ENCODE data around the gene PLEKHJ1.

PLEKHJ1 gene

DNA sequence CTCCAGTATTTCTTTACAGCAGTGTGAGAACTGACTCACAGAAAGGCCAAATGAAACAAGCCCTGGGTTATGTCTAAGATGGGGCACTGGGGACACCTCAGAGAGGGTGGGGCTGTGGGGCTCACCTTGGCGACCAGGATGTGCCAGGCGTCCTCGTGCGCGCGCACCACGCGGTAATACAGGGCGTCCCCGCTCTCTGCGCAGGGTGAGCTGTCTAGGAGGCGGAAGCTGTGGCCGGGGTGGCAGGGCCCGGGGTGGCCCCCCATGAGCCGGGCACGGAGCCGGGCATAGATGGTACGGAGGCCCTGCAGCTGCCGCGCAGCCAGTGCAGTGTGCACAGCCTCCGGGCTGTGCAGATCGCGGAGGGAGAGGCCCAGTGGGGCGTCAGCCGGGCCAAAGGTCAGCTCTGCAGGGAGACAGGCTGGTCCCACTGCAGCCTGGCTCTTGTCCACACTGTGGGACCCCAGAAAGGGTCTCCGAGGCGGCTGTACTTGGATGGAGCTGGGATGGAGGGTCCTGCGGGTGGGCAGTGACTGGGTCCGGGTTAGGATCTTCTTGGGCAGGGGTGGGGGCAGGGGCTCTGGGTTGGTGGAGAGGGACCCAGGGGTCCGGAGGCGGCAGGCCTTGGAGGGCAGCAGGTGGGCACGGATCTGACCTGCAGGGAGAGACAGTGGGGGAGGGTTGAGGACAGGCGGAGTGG is 42.5 kb upstream of the PLEKHJ1 start:
- H3K4me3 ChIP-seq (ENCODE audit: low read depth, low read length) = no peak overlapping the region
- TF ChIP-seq, protein P1, sequence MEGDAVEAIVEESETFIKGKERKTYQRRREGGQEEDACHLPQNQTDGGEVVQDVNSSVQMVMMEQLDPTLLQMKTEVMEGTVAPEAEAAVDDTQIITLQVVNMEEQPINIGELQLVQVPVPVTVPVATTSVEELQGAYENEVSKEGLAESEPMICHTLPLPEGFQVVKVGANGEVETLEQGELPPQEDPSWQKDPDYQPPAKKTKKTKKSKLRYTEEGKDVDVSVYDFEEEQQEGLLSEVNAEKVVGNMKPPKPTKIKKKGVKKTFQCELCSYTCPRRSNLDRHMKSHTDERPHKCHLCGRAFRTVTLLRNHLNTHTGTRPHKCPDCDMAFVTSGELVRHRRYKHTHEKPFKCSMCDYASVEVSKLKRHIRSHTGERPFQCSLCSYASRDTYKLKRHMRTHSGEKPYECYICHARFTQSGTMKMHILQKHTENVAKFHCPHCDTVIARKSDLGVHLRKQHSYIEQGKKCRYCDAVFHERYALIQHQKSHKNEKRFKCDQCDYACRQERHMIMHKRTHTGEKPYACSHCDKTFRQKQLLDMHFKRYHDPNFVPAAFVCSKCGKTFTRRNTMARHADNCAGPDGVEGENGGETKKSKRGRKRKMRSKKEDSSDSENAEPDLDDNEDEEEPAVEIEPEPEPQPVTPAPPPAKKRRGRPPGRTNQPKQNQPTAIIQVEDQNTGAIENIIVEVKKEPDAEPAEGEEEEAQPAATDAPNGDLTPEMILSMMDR (IDR thresholded peaks at IDR 0.05; ENCODE audit: borderline replicate concordance, insufficient read depth, low read depth, low read length) = no peak

DNA sequence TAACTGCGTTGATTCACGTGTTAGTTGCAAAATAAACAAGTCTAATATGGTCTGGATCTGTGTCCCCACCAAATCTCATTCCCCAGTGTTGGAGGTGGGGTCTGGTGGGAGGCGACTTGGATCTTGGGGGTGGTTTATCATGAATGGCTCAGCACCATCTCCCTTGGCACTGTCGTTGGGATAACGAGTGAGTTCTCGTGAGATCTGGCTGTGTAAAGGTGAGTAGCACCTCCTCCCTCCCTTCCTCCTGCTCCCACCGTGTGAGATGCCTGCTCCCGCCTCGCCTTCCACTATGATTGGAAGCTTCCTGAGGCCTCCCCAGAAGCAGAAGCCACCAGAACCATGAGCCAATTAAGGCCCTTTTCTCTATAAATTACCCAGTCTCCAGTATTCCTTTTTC is 41.0 kb upstream of the PLEKHJ1 start:
- TF ChIP-seq, protein P1 (IDR thresholded peaks at IDR 0.05; ENCODE audit: borderline replicate concordance, insufficient read depth, low read depth, low read length) = no peak
- H3K4me3 ChIP-seq (ENCODE audit: low read depth, low read length) = no peak overlapping the region

DNA sequence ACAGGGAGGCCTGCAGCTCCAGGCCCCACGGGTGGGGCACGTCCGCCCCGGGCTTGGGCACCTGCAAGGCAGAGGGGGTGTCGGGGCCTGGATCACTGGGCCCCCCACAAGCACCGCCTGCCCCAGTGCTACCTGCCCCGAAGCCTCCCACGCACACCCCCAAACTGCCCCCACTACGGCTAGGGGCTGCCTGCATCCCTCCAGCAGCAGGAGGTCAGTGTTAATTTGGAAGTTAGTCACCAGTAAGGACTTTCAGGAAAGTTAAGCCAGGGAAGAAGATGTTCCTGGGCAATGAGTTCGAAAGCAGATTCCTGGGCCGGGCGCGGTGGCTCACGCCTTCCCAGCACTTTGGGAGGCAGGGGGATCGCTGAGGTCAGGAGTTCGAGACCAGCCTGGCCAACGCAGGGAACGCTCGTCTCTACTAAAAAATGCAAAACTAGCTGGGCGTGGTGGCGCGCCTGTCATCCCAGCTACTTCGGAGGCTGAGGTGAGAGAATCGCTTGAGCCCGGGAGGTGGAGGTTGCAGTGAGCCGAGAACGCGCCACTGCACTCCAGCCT is 40.4 kb upstream of the PLEKHJ1 start:
- TF ChIP-seq, protein P1 (IDR thresholded peaks at IDR 0.05; ENCODE audit: borderline replicate concordance, insufficient read depth, low read depth, low read length) = no peak
- H3K4me3 ChIP-seq (ENCODE audit: low read depth, low read length) = no peak overlapping the region

DNA sequence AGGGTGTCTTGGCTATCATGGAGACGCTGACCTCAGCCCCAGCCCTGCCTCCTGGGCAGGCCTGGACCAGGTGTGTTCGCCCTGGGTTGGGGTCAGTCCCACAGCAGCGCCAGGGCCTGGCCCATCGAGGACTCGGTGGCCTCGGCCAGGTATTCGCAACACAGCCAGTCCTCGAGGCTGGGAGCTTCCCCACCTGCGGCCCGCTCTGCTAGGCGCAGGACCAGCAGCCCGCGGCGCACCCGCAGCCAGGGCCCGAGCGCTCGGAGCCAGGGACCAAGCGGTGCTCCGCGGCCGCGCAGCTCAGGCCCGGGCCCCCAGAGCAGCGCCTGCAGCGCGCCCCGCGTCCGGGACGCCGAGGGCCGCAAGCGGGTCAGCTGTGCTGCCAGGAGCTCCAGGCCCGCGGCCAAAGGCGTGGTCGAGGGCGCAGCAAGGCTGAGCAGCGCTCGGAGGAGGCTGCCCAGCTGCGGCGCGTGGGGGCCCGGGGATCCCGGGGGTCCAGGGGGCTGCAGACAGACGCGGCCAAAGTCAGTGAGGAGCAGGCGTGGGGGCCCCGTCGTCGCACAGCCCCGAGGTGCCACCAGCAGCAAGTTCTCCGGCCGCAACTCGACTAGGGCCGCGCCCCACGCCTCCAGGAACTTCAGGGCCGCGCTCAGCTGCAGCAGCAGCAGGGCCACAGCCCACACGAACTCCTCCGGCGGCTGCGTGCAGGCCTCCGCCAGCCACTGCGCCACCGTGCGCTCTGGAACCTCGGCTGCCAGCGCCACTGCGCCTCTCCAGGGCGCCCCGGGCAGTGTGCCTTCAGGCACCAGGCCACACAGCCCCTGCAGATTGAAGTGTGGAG is 39.7 kb upstream of the PLEKHJ1 start:
- H3K4me3 ChIP-seq (ENCODE audit: low read depth, low read length) = no peak overlapping the region
- TF ChIP-seq, protein P1 (IDR thresholded peaks at IDR 0.05; ENCODE audit: borderline replicate concordance, insufficient read depth, low read depth, low read length) = no peak

DNA sequence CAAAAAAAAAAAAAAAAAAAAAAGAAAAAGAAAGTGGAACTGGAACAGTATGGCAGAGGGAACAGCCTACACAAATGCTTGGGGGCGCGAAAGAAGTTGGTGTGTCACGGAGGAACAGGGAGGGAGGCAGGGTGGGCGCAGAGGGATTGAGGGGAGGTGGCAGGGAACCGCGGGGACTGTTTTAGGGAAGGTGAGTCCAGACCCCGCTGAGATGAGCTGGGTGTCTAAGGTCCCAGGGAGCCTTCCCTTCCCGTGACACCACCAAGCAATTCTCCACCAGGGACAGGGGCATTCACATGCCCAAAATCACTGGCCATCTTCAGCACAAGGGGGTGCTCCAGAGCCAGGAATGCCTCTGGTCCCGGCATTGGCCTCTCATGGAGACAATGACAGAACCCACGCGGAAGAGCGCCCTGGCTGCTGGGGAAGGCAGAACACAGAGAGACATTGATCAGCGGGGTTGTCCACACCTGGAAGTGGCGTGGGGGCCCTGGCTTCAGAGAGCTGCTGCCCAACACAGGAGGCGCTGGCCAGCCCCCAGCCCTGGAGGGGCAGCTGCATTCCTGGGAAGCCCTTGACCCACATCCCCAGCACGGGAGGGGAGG is 38.9 kb upstream of the PLEKHJ1 start:
- TF ChIP-seq, protein P1 (IDR thresholded peaks at IDR 0.05; ENCODE audit: borderline replicate concordance, insufficient read depth, low read depth, low read length) = peak; percentile 59
- no peak overlapping the region for H3K4me3 ChIP-seq (ENCODE audit: low read depth, low read length)

DNA sequence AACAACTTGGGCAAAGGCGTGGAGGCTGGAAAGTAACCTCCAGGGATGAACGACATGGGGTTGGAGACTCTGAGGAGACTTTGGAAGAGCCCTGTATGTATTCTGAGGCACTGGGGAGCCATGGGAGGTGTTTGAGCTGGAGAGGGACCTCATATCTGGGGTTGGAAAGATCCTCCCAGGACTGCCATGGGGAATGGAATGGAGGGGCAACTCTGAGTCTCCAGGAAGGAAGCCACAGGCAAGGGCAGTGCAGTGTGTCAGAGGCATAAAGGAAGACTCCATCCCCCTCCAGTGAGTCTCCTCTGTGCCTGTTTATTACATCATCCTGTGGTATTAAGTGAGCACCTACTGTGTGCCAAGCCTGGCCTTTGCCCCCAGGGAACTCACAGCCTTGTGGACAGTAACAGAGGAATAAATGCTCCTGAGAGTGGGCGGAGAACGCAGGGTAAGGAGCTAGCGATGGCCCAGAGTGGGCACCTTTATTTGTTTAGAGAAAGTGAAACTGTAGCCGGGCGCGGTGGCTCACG is 38.1 kb upstream of the PLEKHJ1 start:
- no peak overlapping the region for H3K4me3 ChIP-seq (ENCODE audit: low read depth, low read length)
- TF ChIP-seq, protein P1 (IDR thresholded peaks at IDR 0.05; ENCODE audit: borderline replicate concordance, insufficient read depth, low read depth, low read length) = no peak

Measured in GM12875 (cell line).